ENCODE measurements around the gene CACNA1I.

CACNA1I gene

DNA sequence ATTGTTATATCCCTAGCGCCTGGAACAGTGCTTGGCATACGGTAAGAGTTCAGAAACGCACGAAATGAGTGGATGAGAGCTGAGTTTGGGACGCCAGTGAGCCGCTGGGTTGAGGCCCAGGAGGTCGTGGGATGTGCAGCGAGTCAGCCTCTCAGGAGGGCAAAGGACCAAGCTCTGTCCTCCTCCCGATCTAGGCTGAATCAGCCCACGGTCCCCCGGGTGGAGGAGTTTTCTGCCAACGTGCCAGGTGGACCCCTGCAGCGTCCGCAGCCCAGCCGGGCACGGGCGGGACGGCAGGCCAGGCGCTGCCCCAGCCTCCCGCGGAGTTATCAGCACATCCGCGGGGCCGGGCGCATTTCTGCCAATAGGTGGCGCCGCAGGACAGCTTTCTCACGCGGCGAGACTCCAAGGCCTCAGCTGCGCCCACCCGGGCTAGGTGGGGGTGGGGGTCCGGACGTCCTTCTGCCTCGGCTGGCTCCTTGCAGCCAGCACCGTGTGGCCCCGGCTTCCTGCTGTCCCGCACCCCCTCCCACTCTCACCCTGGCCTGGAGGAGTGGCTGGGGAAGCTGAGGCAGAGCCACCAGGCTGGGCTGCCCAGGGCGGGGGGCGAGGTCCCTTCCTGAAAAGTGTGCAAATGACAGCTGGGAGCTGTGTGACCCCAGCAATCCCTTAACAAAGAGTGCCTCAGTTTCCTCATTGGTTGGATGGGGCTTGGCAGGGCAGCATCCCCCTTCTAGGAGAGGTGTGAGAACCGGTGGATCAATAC, 35.8 kb upstream of the CACNA1I start:
- DNase-seq (ENCODE audit: extremely low spot score, insufficient read length, low read depth) (no peak), FAIRE-seq (peak; percentile 65)

DNA sequence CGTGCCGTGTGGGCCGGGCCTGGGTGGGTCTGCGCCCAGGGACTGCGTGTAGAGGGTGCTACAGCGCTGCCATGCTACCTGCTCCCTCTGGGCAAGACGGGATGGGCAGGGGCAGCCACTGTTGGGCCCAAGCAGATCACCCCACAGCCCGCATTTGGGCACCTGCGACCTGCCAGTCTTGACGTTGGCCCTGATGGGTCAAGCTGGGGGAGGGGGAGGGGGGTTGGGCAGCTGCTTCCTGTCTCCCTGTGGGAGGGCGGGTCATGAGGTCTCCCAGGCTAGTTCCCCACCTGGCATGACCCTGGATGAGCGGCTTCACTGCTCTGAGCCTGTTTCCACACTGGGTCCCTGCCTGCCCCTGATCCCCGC, 35.2 kb upstream of the CACNA1I start:
- DNase-seq (ENCODE audit: extremely low spot score, insufficient read length, low read depth): no peak
- no peak for FAIRE-seq

DNA sequence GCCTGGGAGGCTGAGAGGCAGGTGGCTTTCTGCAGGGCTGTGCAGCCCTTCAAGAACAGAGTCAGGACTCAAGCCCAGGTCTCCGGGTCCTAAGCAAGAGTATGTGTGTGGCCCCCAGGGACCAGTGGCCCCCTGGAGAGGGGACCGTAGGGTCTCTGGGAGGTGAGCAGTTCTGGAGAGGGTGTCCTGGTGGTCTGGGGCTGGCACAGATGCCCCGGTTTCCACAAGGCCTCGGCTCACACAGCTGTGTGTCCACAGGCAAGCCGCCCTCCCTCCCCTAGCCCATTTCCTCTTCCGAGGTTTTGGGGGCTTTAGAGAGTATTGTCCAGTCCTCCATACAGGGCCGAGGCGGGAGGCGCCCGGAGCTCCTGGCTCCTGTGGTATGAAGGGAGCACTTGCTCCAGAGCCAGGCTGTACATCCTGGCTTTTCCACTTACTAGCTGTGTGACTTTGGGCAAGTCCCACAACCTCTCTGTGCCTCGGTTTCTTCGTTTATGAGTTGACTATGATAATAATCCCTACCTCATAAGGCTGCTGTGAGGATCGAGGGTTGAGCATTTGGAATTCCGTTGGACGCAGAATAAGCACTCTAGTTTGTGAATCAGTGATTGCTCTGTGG, 34.6 kb upstream of the CACNA1I start:
- FAIRE-seq (no peak), DNase-seq (ENCODE audit: extremely low spot score, insufficient read length, low read depth) (no peak)

DNA sequence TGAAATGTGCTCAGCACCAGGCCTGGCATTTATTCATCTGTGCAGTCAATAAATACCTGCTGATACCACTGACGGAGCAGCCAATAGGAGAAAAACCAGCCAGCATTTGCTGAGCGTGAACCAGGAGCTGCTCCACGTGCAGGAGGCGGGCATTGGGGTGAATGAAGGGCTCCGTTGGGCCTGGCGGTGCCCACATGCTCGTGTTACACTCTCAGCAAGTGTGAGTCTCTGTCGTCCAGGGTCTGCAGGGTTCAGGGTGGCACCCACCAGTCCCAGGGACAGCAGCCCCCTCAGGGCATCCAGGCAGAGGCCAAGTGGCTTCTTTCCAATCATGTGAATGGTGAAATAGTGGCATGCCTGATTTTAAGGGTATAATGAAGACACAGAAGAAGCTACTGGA, 33.8 kb upstream of the CACNA1I start:
- FAIRE-seq (no peak), DNase-seq (ENCODE audit: extremely low spot score, insufficient read length, low read depth) (no peak)

DNA sequence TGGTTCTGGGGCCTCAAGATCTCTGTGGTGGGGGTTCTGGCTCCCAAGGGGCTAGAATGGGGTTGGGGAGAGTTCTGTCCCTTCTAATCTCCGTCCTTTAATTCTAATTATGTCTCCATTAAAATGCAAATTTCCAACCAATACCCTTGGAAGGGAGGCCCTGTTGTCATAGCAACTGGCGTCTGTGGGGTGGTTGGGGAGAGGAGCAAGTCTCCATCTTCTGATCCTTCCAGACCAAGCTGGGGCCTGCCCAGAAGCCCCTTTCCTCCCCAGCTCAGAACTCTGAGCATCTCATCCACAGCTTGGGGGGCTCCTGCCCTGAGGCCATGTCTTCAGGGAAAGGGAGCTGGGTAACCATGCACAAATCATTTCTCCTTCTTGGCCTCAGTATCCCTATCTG, 32.6 kb upstream of the CACNA1I start:
- FAIRE-seq (no peak), DNase-seq (ENCODE audit: extremely low spot score, insufficient read length, low read depth) (no peak)

DNA sequence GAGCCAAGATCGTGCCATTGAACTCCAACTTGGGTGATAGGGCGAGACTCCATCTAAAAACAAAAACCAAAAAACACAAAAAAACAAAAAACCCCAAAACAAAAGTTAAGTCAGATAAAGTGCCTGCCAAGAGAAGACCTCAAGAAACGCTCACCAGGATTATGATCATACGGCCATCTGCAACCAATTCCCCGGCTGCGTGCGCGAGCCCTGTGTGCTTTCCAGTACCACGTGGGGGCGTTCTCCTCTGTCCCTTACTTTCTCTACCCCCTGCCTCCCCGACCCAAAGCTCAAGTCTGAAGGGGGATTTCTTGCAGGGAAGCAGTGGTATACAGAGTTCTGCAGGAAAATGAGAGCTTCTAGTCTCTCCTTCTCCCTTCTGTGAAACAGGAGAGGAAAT, 27.5 kb upstream of the CACNA1I start:
- DNase-seq (ENCODE audit: extremely low spot score, insufficient read length, low read depth): no peak

DNA sequence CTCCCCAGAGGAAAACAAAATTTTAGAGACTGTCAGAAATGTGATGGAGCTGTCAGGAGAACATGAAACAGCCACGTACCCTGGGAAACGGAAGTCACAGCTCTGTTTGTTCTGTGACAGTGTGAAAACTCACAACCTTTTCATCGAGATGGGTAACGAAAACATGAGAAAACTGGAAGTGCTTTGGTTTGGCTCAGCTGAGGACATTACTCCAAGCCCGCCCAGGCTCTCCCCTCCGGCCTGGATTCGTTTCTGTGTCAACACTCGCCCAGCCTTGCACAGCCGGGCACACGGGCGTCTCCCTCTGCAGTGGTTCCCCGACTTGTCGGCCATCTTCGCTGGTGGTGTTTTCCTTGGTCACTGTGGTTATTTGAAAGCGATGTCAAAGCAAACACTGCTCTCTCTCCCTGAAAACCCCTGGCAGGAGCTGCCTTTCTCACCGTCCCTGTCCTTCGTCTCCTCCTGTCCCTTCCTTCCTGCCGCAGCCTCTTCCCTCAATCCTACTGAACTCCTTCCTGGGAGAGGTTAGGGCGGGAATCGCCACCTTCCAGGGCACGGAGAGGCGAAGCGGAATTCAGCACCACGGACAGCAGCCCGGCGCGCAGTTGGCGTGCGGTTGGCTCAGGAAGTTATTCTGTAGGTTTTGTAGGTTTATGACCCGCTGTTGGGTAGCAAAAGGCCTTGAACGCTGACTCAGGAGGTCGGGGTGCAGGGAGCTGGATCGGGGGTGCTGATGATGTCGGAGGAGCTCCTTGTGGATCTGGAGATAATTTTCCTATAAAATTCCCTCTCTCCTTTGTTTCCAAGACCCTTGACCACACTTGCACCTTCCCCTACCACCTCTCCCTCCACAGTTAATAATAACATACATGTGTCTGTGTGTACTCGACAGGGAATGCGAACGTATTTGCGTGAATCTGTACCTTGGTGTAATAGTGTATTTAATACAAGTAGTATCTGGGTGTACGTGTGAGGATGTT, 24.9 kb upstream of the CACNA1I start:
- no peak for FAIRE-seq
- DNase-seq (ENCODE audit: extremely low spot score, insufficient read length, low read depth): no peak

More for the DNA sequence above, 27.5 kb upstream of the CACNA1I start:
- no peak for FAIRE-seq

DNA sequence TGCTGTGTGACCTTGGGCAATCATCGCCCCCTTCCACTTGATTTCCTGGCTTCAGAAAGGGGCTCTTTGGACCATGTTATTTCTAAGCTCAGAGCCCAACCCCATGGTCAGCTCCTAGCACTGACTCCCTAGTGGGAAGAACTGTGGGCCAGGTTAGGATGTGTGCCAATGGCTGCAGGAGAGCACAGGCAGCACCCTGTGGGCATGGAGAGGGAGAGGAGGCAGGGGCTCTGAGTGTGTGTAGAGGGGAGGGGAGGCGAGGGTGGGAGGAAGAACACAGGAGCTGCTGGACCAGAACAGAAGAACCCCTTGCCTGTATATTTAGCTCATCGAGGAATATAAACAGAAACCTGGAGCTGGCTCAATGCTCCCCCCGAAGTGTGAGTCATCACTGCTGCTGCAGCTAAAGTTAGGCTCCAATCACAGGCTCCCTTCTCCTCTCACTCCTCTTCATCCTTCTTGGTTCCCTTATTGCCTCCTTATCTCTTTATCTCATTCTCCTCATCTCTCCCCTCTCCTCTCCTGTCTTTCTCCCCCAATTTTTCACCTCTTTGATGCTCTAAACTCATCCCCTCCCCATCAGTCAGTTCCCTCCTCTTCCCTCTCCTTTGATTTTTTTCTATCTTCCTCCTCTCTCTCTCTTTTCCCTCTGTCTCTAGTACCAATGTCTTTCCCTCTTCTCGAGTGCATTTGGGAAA, 23.5 kb upstream of the CACNA1I start:
- FAIRE-seq: no peak

DNA sequence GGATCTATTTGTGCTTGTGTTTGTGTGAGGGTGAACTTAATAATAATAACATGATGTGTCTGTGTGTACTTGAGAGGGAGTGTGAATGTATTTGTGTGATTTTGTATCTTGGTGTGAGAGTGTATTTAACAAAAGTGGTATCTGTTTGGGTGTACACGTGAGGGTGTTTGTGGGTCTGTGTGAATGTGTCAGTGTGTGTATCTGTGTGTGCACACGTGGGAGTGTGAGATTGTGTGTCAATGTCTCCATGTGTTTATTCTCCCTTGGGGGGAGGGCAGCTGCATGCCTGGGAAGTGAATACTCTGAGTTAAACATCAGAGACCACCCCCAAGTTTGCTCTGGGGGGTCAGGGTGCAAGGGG, 23.0 kb upstream of the CACNA1I start:
- no peak for DNase-seq (ENCODE audit: extremely low spot score, insufficient read length, low read depth)
- no peak for FAIRE-seq

More for the DNA sequence above, 23.5 kb upstream of the CACNA1I start:
- no peak for DNase-seq (ENCODE audit: extremely low spot score, insufficient read length, low read depth)

DNA sequence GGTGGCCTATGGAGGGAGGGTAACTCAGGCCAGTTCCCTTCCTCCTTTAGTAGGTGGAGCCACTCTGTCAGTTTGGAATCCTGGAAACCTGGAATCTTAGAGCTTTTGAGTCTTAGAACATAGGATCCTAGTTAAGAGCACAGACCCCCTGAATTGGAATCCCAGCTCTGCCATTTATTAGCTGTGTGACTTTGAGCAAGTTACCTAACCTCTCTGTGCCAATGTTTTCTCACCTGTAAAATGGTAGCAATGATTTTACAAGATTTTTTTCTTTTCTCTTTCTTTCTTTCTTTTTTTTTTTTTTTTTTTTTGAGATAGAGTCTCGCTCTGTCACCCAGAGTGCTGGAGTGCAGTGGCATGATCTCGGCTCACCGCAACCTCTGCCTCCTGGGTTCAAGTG, 17.1 kb upstream of the CACNA1I start:
- no peak for FAIRE-seq
- no peak for DNase-seq (ENCODE audit: extremely low spot score, insufficient read length, low read depth)

DNA sequence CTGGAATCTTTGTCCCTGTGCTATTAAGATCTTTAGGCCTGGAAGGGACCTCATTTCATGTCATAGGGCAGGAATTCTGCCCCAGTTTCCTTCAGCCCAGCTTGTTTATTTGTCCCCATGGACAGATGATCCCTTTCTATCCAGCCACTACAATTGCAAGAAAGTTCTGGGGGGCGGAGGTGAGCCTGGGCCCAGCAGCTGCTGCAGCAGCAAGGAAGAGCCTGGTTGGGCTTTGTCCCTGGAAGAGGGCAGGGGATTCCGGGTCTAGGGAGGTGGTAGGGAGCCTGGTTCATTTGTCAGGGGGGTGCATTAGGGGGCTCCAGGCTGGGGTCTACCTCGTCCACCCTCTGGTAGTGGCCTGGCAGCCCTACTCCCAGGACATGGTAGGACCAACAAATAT, 16.4 kb upstream of the CACNA1I start:
- no peak for FAIRE-seq
- DNase-seq (ENCODE audit: extremely low spot score, insufficient read length, low read depth): no peak

DNA sequence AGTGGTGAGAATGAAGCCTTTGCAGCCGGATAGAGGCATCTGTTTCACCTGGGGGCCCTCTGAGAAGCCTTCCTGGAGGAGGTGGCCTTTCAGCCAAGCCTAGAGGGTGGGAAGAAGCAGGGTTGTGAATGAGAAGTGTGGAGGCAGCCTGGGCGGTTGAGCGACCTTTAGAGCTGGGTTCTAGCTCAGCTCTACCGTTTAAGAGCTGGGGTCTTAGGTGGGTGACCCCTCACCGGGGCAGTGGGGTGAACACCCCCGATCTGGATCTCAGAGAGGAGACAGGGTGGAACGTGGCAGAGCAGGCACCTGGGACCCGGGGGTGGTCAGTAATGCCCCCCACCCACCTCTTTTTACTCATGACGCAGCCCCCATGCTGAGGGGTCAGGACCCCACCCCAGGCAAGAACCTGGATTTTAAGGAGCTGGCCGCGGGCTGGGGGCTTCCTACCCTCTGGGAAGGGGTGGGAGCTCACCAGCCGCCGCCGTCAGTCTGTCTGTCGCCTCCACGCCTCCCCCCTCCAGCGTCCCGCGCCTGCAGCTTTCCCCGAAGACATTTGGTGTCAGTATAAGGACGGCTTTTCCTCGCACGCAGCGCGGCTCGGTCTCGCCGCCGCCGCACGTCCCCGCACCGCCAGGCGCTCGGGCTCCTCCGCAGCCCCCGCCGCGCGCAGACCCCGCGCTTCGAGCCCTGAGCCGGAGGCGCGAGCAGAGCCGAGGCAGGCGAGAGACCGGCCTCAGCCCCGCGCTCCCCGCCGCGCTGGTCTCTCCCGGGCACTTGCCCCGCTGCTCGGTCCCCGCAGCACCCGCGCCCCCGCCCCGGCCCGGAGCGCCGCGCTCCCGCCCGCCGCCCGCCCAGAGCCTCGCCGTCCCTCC, 13.3 kb upstream of the CACNA1I start:
- DNase-seq (ENCODE audit: extremely low spot score, insufficient read length, low read depth) (no peak), FAIRE-seq (no peak)

DNA sequence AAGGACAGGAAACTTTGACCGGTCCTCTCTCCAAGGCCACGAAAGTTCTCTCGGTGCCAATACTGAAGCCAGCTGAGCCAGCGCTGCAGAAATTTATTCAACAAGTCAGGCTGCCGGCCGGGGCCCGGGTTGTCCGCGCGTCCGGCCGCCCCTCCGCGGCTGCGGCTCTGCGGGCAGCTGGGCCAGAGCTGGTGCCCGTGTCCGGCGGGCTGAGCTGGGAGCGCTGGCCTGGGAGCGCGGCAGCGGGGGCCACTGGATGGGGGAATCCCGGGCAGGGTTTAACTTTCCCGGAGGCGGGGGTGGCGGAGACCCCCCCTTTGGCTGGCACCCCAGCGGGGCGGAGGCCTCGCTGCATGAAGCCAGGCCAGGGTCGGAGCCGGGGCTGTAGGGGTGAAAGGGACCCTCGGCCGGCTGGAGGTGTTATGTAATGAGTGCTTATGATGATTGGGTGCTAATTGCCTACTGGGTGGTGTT, 12.3 kb upstream of the CACNA1I start:
- DNase-seq (ENCODE audit: extremely low spot score, insufficient read length, low read depth): no peak
- no peak for FAIRE-seq

DNA sequence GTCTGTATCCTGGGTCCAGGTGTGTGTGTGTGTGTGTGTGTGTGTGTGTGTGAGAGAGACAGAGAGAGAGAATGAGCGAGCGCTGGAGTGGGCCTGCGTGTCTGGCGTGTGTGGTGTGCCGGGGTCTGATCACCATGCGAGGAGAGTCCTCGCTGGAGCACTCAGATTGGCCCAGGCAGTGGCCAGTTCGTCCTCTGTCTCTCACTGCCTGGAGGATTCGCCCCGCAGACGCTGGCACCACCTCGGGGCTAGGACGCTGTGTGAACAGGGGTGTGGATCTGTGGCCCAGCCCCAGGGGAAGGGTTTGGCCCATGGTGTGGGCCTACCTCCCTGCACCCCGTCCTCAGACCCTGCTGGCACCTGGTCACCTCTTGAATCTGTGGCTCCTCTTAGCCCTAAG, 11.6 kb upstream of the CACNA1I start:
- no peak for DNase-seq (ENCODE audit: extremely low spot score, insufficient read length, low read depth)
- FAIRE-seq: no peak

DNA sequence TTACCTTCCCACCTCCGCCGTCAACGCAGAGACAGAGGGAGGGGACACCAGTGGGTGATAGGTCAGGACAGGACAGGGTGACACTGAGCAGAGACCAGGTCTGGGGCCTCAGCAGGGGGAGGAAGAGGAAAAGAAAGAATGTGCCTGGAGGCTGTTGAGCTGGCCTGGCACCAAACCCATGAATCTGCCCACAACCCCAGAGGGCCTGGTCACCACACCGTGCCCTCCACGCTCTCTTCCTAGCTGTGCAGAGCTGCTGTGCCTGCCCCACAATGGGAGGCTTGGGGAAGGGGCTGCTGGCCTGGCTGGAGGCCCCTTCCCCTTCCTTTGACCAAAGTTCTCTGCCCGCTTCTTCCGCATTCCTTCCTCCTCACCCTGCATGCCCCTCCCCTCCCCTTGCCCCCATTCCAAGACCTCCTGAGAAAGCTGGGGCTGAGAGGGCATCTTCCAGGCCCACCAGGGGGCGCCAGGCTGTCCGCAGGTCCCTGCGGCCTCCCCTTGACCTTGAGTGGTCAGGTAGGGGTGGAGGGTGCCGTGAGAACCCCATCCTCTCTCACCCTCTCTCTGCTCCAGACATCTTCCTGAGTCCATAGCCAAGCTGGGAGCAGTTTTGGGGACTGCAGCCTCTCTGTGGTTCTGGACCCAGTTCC, 11.0 kb upstream of the CACNA1I start:
- FAIRE-seq (no peak), DNase-seq (ENCODE audit: extremely low spot score, insufficient read length, low read depth) (no peak)

DNA sequence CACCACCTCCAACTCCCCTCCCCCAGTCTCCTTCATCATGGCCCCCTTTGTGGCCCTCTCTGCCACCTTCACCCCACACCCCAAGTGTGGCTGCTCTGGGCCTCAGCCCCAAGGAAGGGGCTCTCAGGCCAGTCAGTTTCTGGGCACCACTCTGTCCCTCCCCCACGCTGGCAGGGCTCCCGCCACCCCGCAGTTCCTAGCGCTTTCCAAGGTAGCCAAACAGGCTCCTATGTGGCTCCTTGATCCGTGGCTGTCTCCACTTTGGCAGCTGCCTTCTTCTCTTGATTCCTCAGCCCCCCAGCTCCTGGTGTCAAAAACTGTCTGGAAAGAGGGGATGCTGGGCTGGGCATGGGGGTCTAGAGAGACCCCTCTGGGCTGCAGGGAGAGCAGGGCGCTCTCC, 10.4 kb upstream of the CACNA1I start:
- FAIRE-seq: no peak
- DNase-seq (ENCODE audit: extremely low spot score, insufficient read length, low read depth): no peak

DNA sequence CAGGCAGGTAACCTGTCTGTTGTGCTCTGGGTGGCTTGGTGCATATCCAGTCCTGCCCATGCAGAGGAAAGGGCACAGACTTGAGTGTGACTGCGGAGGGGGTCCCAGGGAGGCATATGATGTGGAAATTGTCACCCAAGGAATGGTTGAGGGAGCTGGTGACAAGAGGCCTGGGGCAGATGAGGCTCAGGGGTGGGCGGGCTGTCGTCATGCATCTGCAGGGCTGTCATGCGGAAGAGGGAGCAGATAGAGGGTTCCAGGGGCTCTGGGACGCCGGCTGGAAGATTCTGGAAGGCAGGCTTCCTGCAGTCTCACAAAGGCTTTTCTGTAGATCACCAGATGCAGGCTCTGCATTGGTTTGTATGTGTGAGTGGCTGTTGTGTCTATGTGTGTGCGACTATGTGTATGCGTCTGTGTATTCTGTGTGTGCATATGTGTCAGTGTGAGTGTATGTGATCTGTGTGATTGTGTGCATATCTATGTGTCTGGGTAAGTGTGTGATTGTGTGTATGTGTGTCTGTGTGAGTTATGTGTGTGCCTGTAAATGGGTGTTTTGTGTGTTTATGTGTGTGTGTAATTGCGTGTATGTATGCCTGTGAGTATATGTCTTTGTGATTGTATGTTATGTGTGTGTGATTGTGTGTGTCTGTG, 7.6 kb upstream of the CACNA1I start:
- DNase-seq (ENCODE audit: extremely low spot score, insufficient read length, low read depth) (no peak), FAIRE-seq (no peak)

Data from GM18507 (cell line).